PC-9 (cell line): Measurements from ENCODE around the gene DEPP1. TPM values are rescaled to one million over a fixed set of nuclear protein-coding genes. Genes with fewer than 3 reads are reported as not detected.

Experiments used
- BruUV-seq: library from RNA; stranded (reverse); fragments of 400-500 nt; replicated peaks from 2 replicates; lab custom pipeline; 2021; lab: Mats Ljungman, UMichigan
- CTCF ChIA-PET: fragments of 300-600 bp; sonication (Branson Sonifier 250); formaldehyde crosslinking; loops from one replicate; lab custom pipeline; 2022; ENCODE audit warnings: antibody characterized with exemption; lab: Charles Lee
- POLR2A ChIA-PET: fragments of 300-600 bp; sonication (Branson Sonifier 250); formaldehyde crosslinking; loops from one replicate; lab custom pipeline; 2022; ENCODE audit warnings: antibody characterized with exemption; ENCODE audit not compliant: unreplicated experiment; lab: Charles Lee
- DNase-seq, 2 experiments: peaks; one replicate each; pipeline versions ENCODE4 v3.0.0 to v3.0.0-alpha.2; 2015 to 2022; ENCODE audit warnings: mixed read lengths in 1 of 2
- H2AFZ ChIP-seq: fragments of 200-600 bp; sonication (generic); 2 replicates; pipeline ENCODE4 v1.8.1; 2017; ENCODE audit warnings: antibody characterized with exemption
- H3F3A ChIP-seq: fragments of 200-600 bp; sonication (generic); 2 replicates; pipeline ENCODE4 v1.8.1; 2017; ENCODE audit warnings: antibody characterized with exemption, mild to moderate bottlenecking, low read depth; ENCODE audit not compliant: insufficient read depth
- H3K27ac ChIP-seq: fragments of 200-600 bp; sonication (generic); 2 replicates; pipeline ENCODE4 v1.6.1; 2016; ENCODE audit warnings: mixed run types
- H3K27me3 ChIP-seq: fragments of 200-600 bp; sonication (generic); 2 replicates; pipeline ENCODE4 v1.6.1; 2016; ENCODE audit warnings: low read depth, mixed run types; ENCODE audit not compliant: insufficient read depth
- H3K36me3 ChIP-seq: fragments of 200-600 bp; sonication (generic); 2 replicates; pipeline ENCODE4 v1.6.1; 2016; ENCODE audit warnings: low read depth, mixed run types
- H3K4me1 ChIP-seq: fragments of 200-600 bp; sonication (generic); replicated peaks from 2 replicates; pipeline ENCODE4 v1.6.1; 2016; ENCODE audit warnings: mixed run types; ENCODE audit not compliant: insufficient read depth
- H3K4me2 ChIP-seq: fragments of 200-600 bp; sonication (generic); 2 replicates; pipeline ENCODE4 v1.6.1; 2017; ENCODE audit warnings: mixed run types
- H3K4me3 ChIP-seq: fragments of 200-600 bp; sonication (generic); 2 replicates; pipeline ENCODE4 v1.6.1; 2016; ENCODE audit warnings: mixed run types
- H3K79me2 ChIP-seq: fragments of 200-600 bp; sonication (generic); 2 replicates; pipeline ENCODE4 v1.6.1; 2017; ENCODE audit warnings: low read depth, mixed run types
- H3K9me2 ChIP-seq: fragments of 200-600 bp; sonication (generic); 2 replicates; pipeline ENCODE4 v1.8.1; 2017; ENCODE audit warnings: mild to moderate bottlenecking; ENCODE audit not compliant: insufficient read depth
- H3K9me3 ChIP-seq: fragments of 200-600 bp; sonication (generic); 2 replicates; pipeline ENCODE4 v1.8.1; 2016; ENCODE audit warnings: low read depth; ENCODE audit not compliant: insufficient read depth
- H4K20me1 ChIP-seq: fragments of 200-600 bp; sonication (generic); 2 replicates; pipeline ENCODE4 v1.8.1; 2017; ENCODE audit not compliant: insufficient read depth
- EZH2 ChIP-seq: fragments of 200-600 bp; sonication (generic); IDR thresholded peaks from 2 replicates; pipeline ENCODE4 v1.8.0; 2017; ENCODE audit warnings: antibody characterized with exemption, low read depth
- intact Hi-C: fragments of 100-400 bp; cut with micrococcal nuclease; formaldehyde crosslinking; loops from one replicate; pipeline ENCODE4 v1.10.0; 2022; ENCODE audit not compliant: unreplicated experiment
- total RNA-seq: library from RNA; stranded (reverse); gene quantifications from 2 replicates; pipeline ENCODE4 v1.2.3, GENCODE V29; 2021
- TF ChIP-seq, protein P1 (sequence below): fragments of 200-600 bp; sonication (generic); conservative IDR thresholded peaks from 2 replicates; pipeline ENCODE4 v1.6.1; 2017; ENCODE audit warnings: mixed run types, antibody characterized with exemption, mild to moderate bottlenecking, moderate library complexity

DEPP1 gene
- total RNA-seq, 1 experiment from 2014 or later: 13.2 TPM

DNA sequence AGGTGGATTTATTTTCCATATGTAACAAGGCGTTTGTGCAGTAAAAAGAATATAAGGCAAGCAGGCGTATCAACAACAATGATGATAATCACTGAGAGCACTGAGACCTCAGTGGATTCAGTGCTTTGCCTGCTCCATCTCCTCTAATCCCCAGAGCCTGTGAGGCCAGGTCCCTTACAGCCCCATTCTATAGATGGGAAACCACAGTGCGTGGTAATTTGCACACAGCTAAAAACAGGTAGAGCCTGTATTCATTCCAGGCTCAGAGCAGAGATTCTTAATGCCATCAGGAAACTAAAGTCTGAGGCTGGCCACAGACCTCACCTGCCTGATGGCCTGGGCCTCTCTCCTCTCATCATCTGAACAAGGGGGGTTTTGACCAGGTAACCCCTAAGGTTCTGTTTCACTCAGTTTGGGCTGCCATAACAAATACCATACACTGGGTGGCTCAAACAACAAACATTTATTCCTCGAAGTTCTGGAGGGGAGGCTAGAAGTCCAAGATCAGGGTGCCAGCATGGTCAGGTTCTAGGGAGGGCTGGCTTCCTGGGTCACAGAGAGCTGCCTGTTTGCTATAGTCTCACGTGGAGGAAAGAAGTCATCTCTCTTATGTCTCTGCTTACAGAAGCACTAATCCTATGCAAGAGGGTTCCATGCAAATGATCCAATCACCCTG is 29.3 kb downstream of the DEPP1 start:
- Histone ChIP-seq H2AFZ (no peak overlapping the region), H3K27me3 (no peaks in the 10 kb centered on the region), H3K79me2 (no peaks in the 10 kb centered on the region), H3K27ac (no peak overlapping the region), H3K4me1 (no peaks in the 10 kb centered on the region), H3K36me3 (no peaks in the 10 kb centered on the region), H3K4me2 (no peak overlapping the region), H3K4me3 (no peak overlapping the region), H3F3A (no peaks in the 10 kb centered on the region), H3K9me2 (no peaks in the 10 kb centered on the region), H4K20me1 (no peaks in the 10 kb centered on the region), H3K9me3 (peaks cover 5% of the 10 kb centered on the region; the same call in 1 of the 2 replicates)
- CTCF ChIA-PET: no interaction called here
- BruUV-seq: no TSS peak
- no peak for DNase-seq
- intact Hi-C loops: no loop called here
- POLR2A ChIA-PET: no interaction called here
- no peak for TF ChIP-seq EZH2
- TF ChIP-seq, protein P1, sequence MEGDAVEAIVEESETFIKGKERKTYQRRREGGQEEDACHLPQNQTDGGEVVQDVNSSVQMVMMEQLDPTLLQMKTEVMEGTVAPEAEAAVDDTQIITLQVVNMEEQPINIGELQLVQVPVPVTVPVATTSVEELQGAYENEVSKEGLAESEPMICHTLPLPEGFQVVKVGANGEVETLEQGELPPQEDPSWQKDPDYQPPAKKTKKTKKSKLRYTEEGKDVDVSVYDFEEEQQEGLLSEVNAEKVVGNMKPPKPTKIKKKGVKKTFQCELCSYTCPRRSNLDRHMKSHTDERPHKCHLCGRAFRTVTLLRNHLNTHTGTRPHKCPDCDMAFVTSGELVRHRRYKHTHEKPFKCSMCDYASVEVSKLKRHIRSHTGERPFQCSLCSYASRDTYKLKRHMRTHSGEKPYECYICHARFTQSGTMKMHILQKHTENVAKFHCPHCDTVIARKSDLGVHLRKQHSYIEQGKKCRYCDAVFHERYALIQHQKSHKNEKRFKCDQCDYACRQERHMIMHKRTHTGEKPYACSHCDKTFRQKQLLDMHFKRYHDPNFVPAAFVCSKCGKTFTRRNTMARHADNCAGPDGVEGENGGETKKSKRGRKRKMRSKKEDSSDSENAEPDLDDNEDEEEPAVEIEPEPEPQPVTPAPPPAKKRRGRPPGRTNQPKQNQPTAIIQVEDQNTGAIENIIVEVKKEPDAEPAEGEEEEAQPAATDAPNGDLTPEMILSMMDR: no peak

DNA sequence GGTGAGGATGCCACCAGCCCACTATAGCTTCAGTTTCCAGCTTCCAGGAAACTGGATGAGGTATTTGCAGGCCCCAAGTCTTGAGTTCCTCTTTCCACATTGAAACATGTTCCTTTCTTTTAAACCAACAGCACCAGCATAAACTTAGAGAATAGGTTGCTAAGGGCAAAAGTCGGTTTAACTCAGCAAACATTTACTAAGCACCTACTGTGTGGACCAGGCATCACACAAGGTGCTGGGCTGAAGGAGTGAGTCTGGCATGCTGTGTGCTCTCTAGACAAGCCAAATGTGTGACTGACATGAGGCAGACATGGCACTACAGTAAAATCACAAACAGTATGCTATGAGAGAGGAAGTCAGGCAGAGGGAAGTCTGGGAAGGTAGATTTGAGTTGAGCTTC is 30.0 kb downstream of the DEPP1 start:
- no peak for DNase-seq
- no peaks in the 10 kb centered on the region for H3K4me1 ChIP-seq
- peaks cover 5% of the 10 kb centered on the region; the same call in 1 of the 2 replicates for H3K9me3 ChIP-seq
- H3K4me2 ChIP-seq: no peak overlapping the region
- CTCF ChIA-PET: no interaction called here
- H3K4me3 ChIP-seq: no peak overlapping the region
- no TSS peak for BruUV-seq
- no peak for TF ChIP-seq EZH2
- TF ChIP-seq, protein P1: no peak
- intact Hi-C loops: no loop called here
- no peaks in the 10 kb centered on the region for H3K9me2 ChIP-seq
- POLR2A ChIA-PET: no interaction called here
- H3F3A ChIP-seq: no peaks in the 10 kb centered on the region
- H2AFZ ChIP-seq: no peak overlapping the region
- no peaks in the 10 kb centered on the region for H4K20me1 ChIP-seq
- no peaks in the 10 kb centered on the region for H3K36me3 ChIP-seq
- no peaks in the 10 kb centered on the region for H3K79me2 ChIP-seq
- no peak overlapping the region for H3K27ac ChIP-seq
- no peaks in the 10 kb centered on the region for H3K27me3 ChIP-seq

DNA sequence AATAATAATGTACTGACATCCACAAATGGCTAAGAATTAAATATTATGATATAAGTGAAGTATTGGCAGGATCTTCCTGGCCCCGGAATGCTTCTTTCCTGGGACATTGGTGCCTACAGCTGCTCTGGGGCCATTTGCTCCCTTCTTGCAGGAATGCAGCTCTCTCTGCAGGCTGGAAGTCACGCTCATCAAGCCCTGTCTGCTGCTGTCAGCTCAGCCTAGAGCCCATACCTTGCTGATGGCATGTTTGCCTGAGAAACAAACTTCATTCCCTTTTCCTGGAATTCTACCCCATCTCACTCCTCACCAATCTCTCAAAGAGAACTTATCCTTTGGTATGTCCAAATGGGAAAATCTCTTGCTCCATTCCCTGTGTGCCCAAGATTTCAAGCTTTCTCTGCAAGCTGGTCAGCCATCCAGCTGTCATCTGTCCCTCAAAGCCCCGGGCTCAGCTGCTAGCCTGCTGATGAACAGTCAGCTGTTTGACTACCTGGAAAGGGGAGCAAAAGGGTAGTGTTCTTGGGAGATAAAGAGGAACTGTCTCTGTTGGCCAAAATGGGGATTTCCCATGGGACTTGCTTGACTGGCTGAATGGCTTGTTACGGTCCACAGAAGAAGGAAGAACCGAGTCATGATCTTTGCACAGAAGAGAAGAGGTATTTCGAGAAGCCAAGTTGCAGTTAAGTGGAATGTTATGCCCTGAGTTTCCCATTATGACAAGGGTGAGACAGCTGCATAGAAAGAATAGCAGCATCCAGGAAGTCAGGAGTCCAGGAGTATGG is 31.0 kb downstream of the DEPP1 start:
- Histone ChIP-seq H3K4me1 (no peaks in the 10 kb centered on the region), H3K4me2 (no peak overlapping the region), H3F3A (no peaks in the 10 kb centered on the region), H3K9me3 (peaks cover 5% of the 10 kb centered on the region; the same call in 1 of the 2 replicates), H3K36me3 (no peaks in the 10 kb centered on the region), H3K9me2 (no peaks in the 10 kb centered on the region), H3K27me3 (no peaks in the 10 kb centered on the region), H4K20me1 (no peaks in the 10 kb centered on the region; the same call in 1 of the 2 replicates), H3K79me2 (no peaks in the 10 kb centered on the region), H2AFZ (no peak overlapping the region), H3K27ac (no peak overlapping the region), H3K4me3 (no peak overlapping the region)
- ChIA-PET POLR2A (no interaction called here), CTCF (no interaction called here)
- BruUV-seq: no TSS peak
- DNase-seq: no peak
- TF ChIP-seq EZH2: no peak
- TF ChIP-seq, protein P1: no peak
- intact Hi-C loops: no loop called here
